Activated naive CD8-positive, alpha-beta T cell treated with anti-CD3 and anti-CD28 coated beads, Interleukin-2, amount 10 ng/mL, durations not matched to agents 7 days and 5 days (primary cell): ENCODE data around the gene NFIX. TPM values are rescaled to one million over a fixed set of nuclear protein-coding genes. Genes with fewer than 3 reads are reported as not detected.

Experiments used
- ATAC-seq: fragments of 150-1000 bp; cut with Tn5 transposase; one replicate; pipeline ENCODE4 v1.10.0; 2021; ENCODE audit warnings: low read depth, moderate library complexity
- POLR2A ChIA-PET: fragments of 350-600 bp; sonication (Branson Sonifier 250); formaldehyde crosslinking; loops from one replicate; lab custom pipeline; 2021; ENCODE audit warnings: antibody characterized with exemption; lab: Charles Lee
- DNase-seq: peaks from one replicate; pipeline ENCODE4 v3.0.0; 2021
- H3K27ac Mint-ChIP-seq: one replicate; pipeline ENCODE4 v1.8.0; 2022; ENCODE audit warnings: mild to moderate bottlenecking, mixed read lengths
- H3K27me3 Mint-ChIP-seq: one replicate; pipeline ENCODE4 v1.8.0; 2022; ENCODE audit warnings: mild to moderate bottlenecking, moderate library complexity, mixed read lengths
- H3K36me3 Mint-ChIP-seq: one replicate; pipeline ENCODE4 v1.8.0; 2021; ENCODE audit warnings: mild to moderate bottlenecking, mixed read lengths
- H3K4me1 Mint-ChIP-seq: one replicate; pipeline ENCODE4 v1.8.0; 2021; ENCODE audit warnings: mixed read lengths
- H3K4me3 Mint-ChIP-seq: one replicate; pipeline ENCODE4 v1.8.0; 2022; ENCODE audit warnings: mild to moderate bottlenecking, moderate library complexity, mixed read lengths
- H3K9me3 Mint-ChIP-seq: one replicate; pipeline ENCODE4 v1.8.0; 2021; ENCODE audit warnings: mixed read lengths
- total RNA-seq, 2 experiments: library from RNA; stranded (reverse); gene quantifications; one replicate each; pipeline ENCODE4 v1.2.3, GENCODE V29; 2021

The NFIX gene
- total RNA-seq, 2 experiments from 2014 or later: 1.5 to 2.5 TPM

GRCh38 chr19:13060964-13061927 is 66.0 kb downstream of the NFIX start:
- Mint-ChIP-seq H3K36me3 (no peaks in the 10 kb centered on the region), H3K4me1 (peaks cover 10% of the 10 kb centered on the region), H3K27me3 (peaks cover 21% of the 10 kb centered on the region), H3K9me3 (no peaks in the 10 kb centered on the region), H3K27ac (no peak overlapping the region), H3K4me3 (peak overlapping the region; percentile 79)
- POLR2A ChIA-PET: interaction anchor here (0.6 to 2.2 kb wide), 2 partner anchors 76 to 94 kb away, joined by 4 to 7 read pairs; no protein-coding TSS in a partner anchor
- peak; percentile 92 for ATAC-seq
- DNase-seq: peak; percentile 87

DNA sequence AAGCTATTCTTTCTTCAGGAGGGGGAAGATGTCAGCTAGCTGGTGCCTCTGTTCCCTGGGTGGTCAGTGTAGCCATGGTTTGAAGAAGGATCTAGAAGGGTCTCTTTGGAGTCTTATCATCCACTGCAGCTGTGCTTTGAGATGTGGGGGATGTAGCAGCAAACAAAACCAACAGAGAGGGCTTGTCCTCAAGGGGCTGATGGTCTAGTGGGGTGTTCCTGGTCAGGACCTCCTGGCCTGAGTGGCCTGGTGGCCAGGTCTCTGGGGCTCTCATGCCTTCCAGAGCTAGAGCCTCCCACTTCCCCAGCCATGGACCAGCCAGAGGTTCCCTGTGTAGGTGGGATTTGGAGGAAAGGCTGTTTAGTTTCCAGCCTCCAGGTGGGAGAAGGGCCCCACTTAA is 67.0 kb downstream of the NFIX start:
- ATAC-seq: no peak
- POLR2A ChIA-PET: interaction anchor here (2.2 kb wide), 1 partner anchor 77 kb away, joined by 7 read pairs; no protein-coding TSS in a partner anchor
- Mint-ChIP-seq H3K36me3 (no peaks in the 10 kb centered on the region), H3K27me3 (peaks cover 21% of the 10 kb centered on the region), H3K27ac (no peak overlapping the region), H3K9me3 (no peaks in the 10 kb centered on the region), H3K4me1 (peaks cover 10% of the 10 kb centered on the region), H3K4me3 (no peak overlapping the region)
- DNase-seq: no peak

- Mint-ChIP-seq H3K27me3 (peaks cover 21% of the 10 kb centered on the region), H3K27ac (no peak overlapping the region), H3K4me1 (peaks cover 10% of the 10 kb centered on the region), H3K4me3 (no peak overlapping the region), H3K36me3 (no peaks in the 10 kb centered on the region), H3K9me3 (no peaks in the 10 kb centered on the region)
- DNase-seq: no peak
- ATAC-seq: no peak
- POLR2A ChIA-PET: no interaction called here
These were observed 68.3 kb downstream of the NFIX start for GRCh38 chr19:13063461-13064091.

DNA sequence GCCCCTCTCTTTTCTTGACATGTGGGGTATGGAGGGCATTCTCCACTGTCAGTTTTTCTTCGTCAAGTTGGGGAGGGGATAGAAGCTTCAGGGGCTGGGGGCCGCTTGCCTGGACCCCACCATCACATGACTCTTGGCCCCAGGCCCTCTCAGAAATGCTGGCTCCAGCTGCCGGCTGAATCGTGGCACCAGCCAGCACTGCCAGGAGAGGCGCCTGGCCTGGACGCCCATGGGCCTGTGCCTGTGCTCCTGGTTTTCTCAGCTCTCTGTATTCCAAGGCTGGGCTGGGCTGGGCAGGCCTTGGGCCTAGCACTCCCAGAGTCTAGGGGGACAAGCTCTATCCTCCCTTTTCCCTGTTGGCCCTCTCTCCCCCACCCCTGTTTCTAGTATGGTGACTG is 68.8 kb downstream of the NFIX start:
- H3K27me3 Mint-ChIP-seq: peaks cover 21% of the 10 kb centered on the region
- no peaks in the 10 kb centered on the region for H3K36me3 Mint-ChIP-seq
- ATAC-seq: no peak
- H3K27ac Mint-ChIP-seq: no peak overlapping the region
- H3K9me3 Mint-ChIP-seq: no peaks in the 10 kb centered on the region
- peaks cover 10% of the 10 kb centered on the region for H3K4me1 Mint-ChIP-seq
- POLR2A ChIA-PET: no interaction called here
- DNase-seq: no peak
- H3K4me3 Mint-ChIP-seq: no peak overlapping the region

DNA sequence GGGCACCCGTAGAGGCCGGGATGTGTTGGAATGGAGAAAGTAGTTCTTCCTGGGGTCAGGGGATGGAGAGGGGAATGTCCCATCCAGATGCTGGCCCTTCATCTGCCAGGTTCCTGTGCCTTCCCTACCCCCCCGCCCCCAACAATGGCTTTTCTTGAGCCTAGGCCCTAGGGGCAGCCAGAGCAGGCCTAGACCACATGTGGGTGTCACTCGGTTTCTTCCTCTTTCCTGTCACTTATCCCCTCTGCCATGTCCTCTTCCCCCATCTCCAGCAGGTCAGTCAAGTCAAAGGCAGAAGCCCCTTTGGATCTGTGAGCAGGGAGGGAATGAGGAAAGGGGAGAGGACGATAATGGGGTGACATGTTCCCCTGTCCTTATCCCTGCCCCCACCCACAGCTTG is 71.0 kb downstream of the NFIX start:
- Mint-ChIP-seq H3K4me3 (no peak overlapping the region), H3K27ac (no peak overlapping the region), H3K4me1 (peaks cover 6% of the 10 kb centered on the region), H3K27me3 (peaks cover 18% of the 10 kb centered on the region), H3K9me3 (no peaks in the 10 kb centered on the region), H3K36me3 (no peaks in the 10 kb centered on the region)
- POLR2A ChIA-PET: no interaction called here
- DNase-seq (no peak), ATAC-seq (no peak)

DNA sequence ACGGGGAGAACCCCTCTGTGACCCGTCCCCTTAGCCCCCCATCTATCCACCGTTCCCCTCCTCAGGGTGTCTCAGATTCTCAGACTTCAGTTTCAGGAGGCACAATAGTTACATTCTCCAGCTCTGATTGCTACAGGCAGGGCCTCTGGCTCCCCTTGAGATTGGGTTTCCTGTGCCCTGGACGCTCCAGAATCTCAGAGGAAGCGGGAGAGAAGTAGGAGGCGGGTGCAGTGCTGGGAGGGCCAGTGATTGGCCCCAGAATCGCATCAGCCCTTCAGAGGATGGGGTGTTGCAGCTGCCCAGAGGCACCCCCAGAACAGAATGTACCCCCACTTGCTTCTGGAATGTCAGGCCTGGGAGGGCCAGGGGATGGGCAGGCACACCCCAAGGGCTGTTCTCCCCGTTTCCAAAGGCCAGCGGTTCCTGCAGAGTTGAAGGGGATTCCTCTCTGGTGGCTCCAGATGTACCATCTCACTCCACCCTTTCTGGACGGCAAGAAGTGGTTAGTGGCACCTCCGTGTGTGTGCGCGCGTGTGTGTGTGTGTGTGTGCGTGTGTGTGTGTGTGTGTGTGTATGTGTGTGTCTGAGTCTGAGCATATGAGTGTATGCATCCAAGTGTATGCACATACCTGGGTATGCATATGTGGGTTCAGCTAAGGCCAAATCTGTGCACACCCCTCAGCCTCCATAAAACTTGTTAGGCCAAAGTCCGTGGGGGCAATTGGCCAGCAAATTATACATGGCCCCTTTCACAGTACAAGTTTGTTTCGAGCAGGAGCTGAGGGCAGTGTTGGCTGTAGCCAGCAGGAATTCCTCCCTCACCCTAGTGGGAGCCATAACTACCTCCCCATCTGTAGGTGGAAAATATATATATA is 71.9 kb downstream of the NFIX start:
- POLR2A ChIA-PET: no interaction called here
- Mint-ChIP-seq H3K4me1 (peaks cover 3% of the 10 kb centered on the region), H3K27ac (no peak overlapping the region)

GRCh38 chr19:13068085-13068846 is 73.0 kb downstream of the NFIX start:
- Mint-ChIP-seq H3K4me3 (no peak overlapping the region), H3K27ac (no peak overlapping the region), H3K4me1 (peaks cover 3% of the 10 kb centered on the region), H3K9me3 (no peaks in the 10 kb centered on the region), H3K36me3 (no peaks in the 10 kb centered on the region), H3K27me3 (peaks cover 8% of the 10 kb centered on the region)
- POLR2A ChIA-PET: no interaction called here
- DNase-seq (no peak), ATAC-seq (no peak)

More for the DNA sequence above, 71.9 kb downstream of the NFIX start:
- no peaks in the 10 kb centered on the region for H3K9me3 Mint-ChIP-seq
- H3K27me3 Mint-ChIP-seq: peaks cover 13% of the 10 kb centered on the region
- H3K36me3 Mint-ChIP-seq: no peaks in the 10 kb centered on the region
- DNase-seq: no peak
- ATAC-seq: no peak
- H3K4me3 Mint-ChIP-seq: no peak overlapping the region

DNA sequence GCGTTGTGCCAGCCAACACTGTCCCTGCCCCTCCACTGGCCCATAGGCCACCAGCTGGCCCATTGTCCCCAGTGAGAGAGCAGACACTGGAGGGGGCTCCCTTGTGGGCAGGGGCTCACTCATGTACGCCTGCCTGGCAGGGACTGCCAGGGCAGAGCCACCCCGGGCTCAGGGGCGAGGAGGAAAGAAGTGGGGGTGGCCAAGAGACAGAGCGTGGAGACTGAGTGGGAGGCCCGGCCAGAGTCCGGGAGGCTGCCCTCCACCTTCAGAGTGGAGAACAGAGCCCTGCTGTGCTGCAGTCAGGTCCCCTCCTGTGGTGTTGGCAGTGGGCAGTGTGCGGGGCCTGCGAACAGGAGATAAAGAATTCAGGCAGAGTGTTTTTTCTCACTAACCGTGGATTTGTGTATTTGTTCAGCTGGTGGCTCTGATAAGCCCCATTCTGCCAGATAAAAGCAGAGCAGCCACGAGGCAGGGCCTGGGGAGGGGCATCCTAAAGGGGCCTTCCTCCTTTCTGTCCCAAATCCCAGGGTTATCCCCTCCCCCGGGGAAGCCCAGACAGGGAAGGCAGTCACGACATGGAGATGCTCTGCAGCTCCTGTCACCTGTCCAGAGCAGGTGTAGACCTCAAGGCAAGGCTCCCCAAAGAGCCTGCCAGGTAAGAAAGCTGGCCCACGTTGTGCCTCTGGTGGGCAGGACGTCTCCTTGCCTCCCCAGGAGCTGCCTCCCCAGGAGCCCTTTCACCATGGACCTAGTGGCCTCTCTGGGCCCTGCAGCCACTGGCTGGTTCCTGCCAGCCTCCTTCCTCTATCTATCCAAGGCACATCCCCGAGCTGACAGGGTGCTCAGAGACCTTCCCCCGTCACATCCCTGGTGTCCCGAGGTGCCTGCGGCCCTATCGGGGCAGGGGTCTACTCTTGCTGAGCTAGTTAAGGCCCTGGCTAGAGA is 74.4 kb downstream of the NFIX start:
- no peak for ATAC-seq
- Mint-ChIP-seq H3K27me3 (peaks cover 3% of the 10 kb centered on the region), H3K27ac (no peak overlapping the region), H3K4me1 (no peaks in the 10 kb centered on the region), H3K4me3 (no peak overlapping the region), H3K36me3 (no peaks in the 10 kb centered on the region), H3K9me3 (no peaks in the 10 kb centered on the region)
- DNase-seq: no peak
- POLR2A ChIA-PET: interaction anchor here (1.2 kb wide), 1 partner anchor 9 kb away, joined by 5 read pairs; no protein-coding TSS in a partner anchor

GRCh38 chr19:13070425-13071140 is 75.3 kb downstream of the NFIX start:
- H3K4me1 Mint-ChIP-seq: no peaks in the 10 kb centered on the region
- no peaks in the 10 kb centered on the region for H3K9me3 Mint-ChIP-seq
- no peak for DNase-seq
- ATAC-seq: no peak
- no peak overlapping the region for H3K27ac Mint-ChIP-seq
- POLR2A ChIA-PET: interaction anchor here (1.2 kb wide), 1 partner anchor 8 kb away, joined by 5 read pairs; no protein-coding TSS in a partner anchor
- H3K27me3 Mint-ChIP-seq: peaks cover 3% of the 10 kb centered on the region
- H3K36me3 Mint-ChIP-seq: no peaks in the 10 kb centered on the region
- no peak overlapping the region for H3K4me3 Mint-ChIP-seq

DNA sequence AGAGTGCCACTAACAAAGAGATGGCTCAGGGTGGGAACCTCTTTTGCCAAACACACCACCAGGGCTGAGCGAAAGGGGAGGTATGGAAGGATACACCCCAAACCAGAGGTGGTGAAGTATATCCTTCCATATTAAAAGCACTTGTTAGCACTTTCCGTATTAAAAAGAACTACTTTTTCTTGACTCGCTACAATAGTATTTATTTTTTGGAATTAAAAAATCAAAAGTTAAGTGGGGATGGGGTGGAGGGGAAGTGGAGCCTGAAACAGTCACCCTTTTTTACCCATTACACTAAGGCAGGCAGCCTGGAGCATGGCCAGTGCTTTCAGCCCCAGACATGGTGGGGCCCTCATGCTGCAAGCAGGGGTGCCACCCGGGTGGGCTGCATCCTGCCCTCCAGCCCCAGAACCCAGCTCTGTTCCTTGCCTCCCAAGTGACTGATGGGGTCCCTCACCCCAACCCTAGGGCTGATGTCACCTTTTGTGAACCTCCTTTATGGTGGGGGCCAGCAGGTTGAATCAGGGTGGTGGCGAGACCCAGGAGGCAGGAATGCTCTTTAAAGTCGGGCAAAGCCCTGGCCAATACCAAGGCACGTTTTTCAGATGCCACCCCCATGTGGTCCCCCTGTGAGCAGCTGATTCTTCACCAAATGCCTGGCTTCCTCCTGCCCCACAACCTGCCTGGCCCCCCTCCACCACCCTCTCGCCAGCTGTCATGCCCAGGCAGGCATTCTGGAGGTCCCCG is 76.3 kb downstream of the NFIX start:
- H3K4me3 Mint-ChIP-seq: no peak overlapping the region

More for the DNA sequence above, 76.3 kb downstream of the NFIX start:
- DNase-seq (no peak), ATAC-seq (no peak)
- Mint-ChIP-seq H3K27ac (no peak overlapping the region), H3K9me3 (no peaks in the 10 kb centered on the region), H3K27me3 (peaks cover 3% of the 10 kb centered on the region), H3K4me1 (no peaks in the 10 kb centered on the region), H3K36me3 (no peaks in the 10 kb centered on the region)
- POLR2A ChIA-PET: no interaction called here
